OCI-LY1 (cell line): ENCODE results near the gene SMOC2.

Experiments used
- H2AFZ ChIP-seq: fragments of 200-600 bp; sonication (generic), shearing (Covaris generic); 2 replicates; pipeline ENCODE4 v1.6.0; 2014; ENCODE audit warnings: antibody characterized with exemption, mild to moderate bottlenecking, low read length
- H3F3A ChIP-seq: fragments of 200-600 bp; sonication (generic), shearing (Covaris generic); 2 replicates; pipeline ENCODE4 v1.6.0; 2014; ENCODE audit warnings: mild to moderate bottlenecking, antibody characterized with exemption, low read length, moderate library complexity; ENCODE audit not compliant: insufficient read depth
- H3K27ac ChIP-seq: fragments of 200-600 bp; sonication (generic); 2 replicates; pipeline ENCODE4 v1.5.1; 2014; ENCODE audit warnings: low read length, mixed run types, mild to moderate bottlenecking, low read depth; ENCODE audit not compliant: poor library complexity, severe bottlenecking
- H3K27me3 ChIP-seq: fragments of 200-600 bp; sonication (generic); 2 replicates; pipeline ENCODE4 v1.6.0; 2014; ENCODE audit warnings: antibody characterized with exemption, mild to moderate bottlenecking, low read length, moderate library complexity; ENCODE audit not compliant: insufficient read depth
- H3K36me3 ChIP-seq: fragments of 200-600 bp; sonication (generic); 2 replicates; pipeline ENCODE4 v1.6.1; 2014; ENCODE audit warnings: mild to moderate bottlenecking, antibody characterized with exemption, low read length, moderate library complexity, mixed read lengths; ENCODE audit not compliant: insufficient read depth
- H3K4me1 ChIP-seq: fragments of 200-600 bp; sonication (generic); 2 replicates; pipeline ENCODE4 v1.5.1; 2014; ENCODE audit warnings: mild to moderate bottlenecking, low read length, moderate library complexity; ENCODE audit not compliant: insufficient read depth, severe bottlenecking
- H3K4me2 ChIP-seq: fragments of 200-600 bp; sonication (generic), shearing (Covaris generic); 2 replicates; pipeline ENCODE4 v1.6.1; 2014; ENCODE audit warnings: low read length
- H3K4me3 ChIP-seq: fragments of 200-600 bp; sonication (generic); 2 replicates; pipeline ENCODE4 v1.5.1; 2014; ENCODE audit warnings: low read length, low read depth, mild to moderate bottlenecking, mixed read lengths; ENCODE audit not compliant: poor library complexity, severe bottlenecking
- H3K79me2 ChIP-seq: fragments of 200-600 bp; shearing (Covaris generic); 2 replicates; pipeline ENCODE4 v1.6.1; 2016; ENCODE audit warnings: mixed run types, low read length, mixed read lengths; ENCODE audit not compliant: insufficient read depth
- H3K9ac ChIP-seq: fragments of 200-600 bp; sonication (generic), shearing (Covaris generic); 2 replicates; pipeline ENCODE4 v1.6.1; 2014; ENCODE audit warnings: mild to moderate bottlenecking, low read length, mixed read lengths
- H3K9me2 ChIP-seq: fragments of 200-600 bp; sonication (generic), shearing (Covaris generic); 2 replicates; pipeline ENCODE4 v1.6.1; 2014; ENCODE audit warnings: low read depth, mild to moderate bottlenecking, low read length, mixed read lengths
- H3K9me3 ChIP-seq: fragments of 200-600 bp; shearing (Covaris generic); 2 replicates; pipeline ENCODE4 v1.6.1; 2014; ENCODE audit warnings: low read length, mixed read lengths
- H4K20me1 ChIP-seq: fragments of 200-600 bp; sonication (generic), shearing (Covaris generic); 2 replicates; pipeline ENCODE4 v1.6.0; 2016; ENCODE audit warnings: mild to moderate bottlenecking, low read length; ENCODE audit not compliant: insufficient read depth
- CTCF ChIP-seq: fragments of 200-600 bp; sonication (generic), shearing (Covaris generic); IDR thresholded peaks from 2 replicates; pipeline ENCODE4 v1.5.1; 2017; ENCODE audit warnings: mild to moderate bottlenecking, antibody characterized with exemption, low read length, moderate library complexity, mixed read lengths
- EZH2 ChIP-seq: fragments of 200-600 bp; sonication (generic), shearing (Covaris generic); IDR thresholded peaks from 2 replicates; pipeline ENCODE4 v1.8.0; 2017; ENCODE audit warnings: borderline replicate concordance, mixed run types, mild to moderate bottlenecking, antibody characterized with exemption, low read length, moderate library complexity, mixed read lengths

SMOC2 gene

GRCh38 chr6:168585441-168585840 is 144.5 kb downstream of the SMOC2 start:
- no peaks in the 10 kb centered on the region for H4K20me1 ChIP-seq
- no peaks in the 10 kb centered on the region for H3K4me1 ChIP-seq
- H3K4me3 ChIP-seq = no peak overlapping the region
- H3K36me3 ChIP-seq = no peaks in the 10 kb centered on the region
- H3K9ac ChIP-seq = no peak overlapping the region
- H3K79me2 ChIP-seq = no peaks in the 10 kb centered on the region
- H3K27me3 ChIP-seq = 0 out of 2 replicates have a peak, but pooled peaks cover 5% of the 10 kb centered on the region
- no peaks in the 10 kb centered on the region for H3K9me3 ChIP-seq
- H2AFZ ChIP-seq = no peak overlapping the region
- TF ChIP-seq EZH2 (no peak), CTCF (no peak)
- no peaks in the 10 kb centered on the region for H3F3A ChIP-seq
- H3K4me2 ChIP-seq = no peak overlapping the region
- H3K27ac ChIP-seq = no peak overlapping the region
- no peaks in the 10 kb centered on the region for H3K9me2 ChIP-seq

GRCh38 chr6:168589275-168589674 is 148.3 kb downstream of the SMOC2 start:
- Histone ChIP-seq H3K9ac (no peak overlapping the region), H2AFZ (no peak overlapping the region), H3K4me3 (no peak overlapping the region), H3K4me2 (no peak overlapping the region), H3K36me3 (no peaks in the 10 kb centered on the region), H3F3A (no peaks in the 10 kb centered on the region), H3K9me2 (no peaks in the 10 kb centered on the region), H3K79me2 (no peaks in the 10 kb centered on the region), H3K27ac (no peak overlapping the region), H3K27me3 (no peaks in the 10 kb centered on the region), H3K9me3 (no peaks in the 10 kb centered on the region), H3K4me1 (no peaks in the 10 kb centered on the region), H4K20me1 (no peaks in the 10 kb centered on the region)
- TF ChIP-seq EZH2 (no peak), CTCF (no peak)

GRCh38 chr6:168590406-168590805 is 149.4 kb downstream of the SMOC2 start:
- H3K9me2 ChIP-seq = no peaks in the 10 kb centered on the region
- no peaks in the 10 kb centered on the region for H3K79me2 ChIP-seq
- no peak overlapping the region for H3K27ac ChIP-seq
- H4K20me1 ChIP-seq = no peaks in the 10 kb centered on the region
- no peak overlapping the region for H3K4me3 ChIP-seq
- TF ChIP-seq EZH2 (no peak), CTCF (no peak)
- H3K9ac ChIP-seq = no peak overlapping the region
- H3K27me3 ChIP-seq = no peaks in the 10 kb centered on the region
- H3K9me3 ChIP-seq = no peaks in the 10 kb centered on the region
- no peaks in the 10 kb centered on the region for H3F3A ChIP-seq
- no peak overlapping the region for H2AFZ ChIP-seq
- no peaks in the 10 kb centered on the region for H3K4me1 ChIP-seq
- H3K4me2 ChIP-seq = no peak overlapping the region
- no peaks in the 10 kb centered on the region for H3K36me3 ChIP-seq
